SIG-M5 treated with dmso at 0.1 percent for 504 hours (cell line): ENCODE results near the gene SLC25A34.

Experiments used
- DNase-seq: peaks from one replicate; lab custom pipeline; 2025; ENCODE audit not compliant: unreplicated experiment; lab: John Stamatoyannopoulos, UW

Gene SLC25A34

GRCh38 chr1:15770313-15770962 is 34.4 kb downstream of the SLC25A34 start:
- DNase-seq = no peak

GRCh38 chr1:15771836-15772515 is 35.9 kb downstream of the SLC25A34 start:
- DNase-seq = no peak

GRCh38 chr1:15775706-15776105 is 39.6 kb downstream of the SLC25A34 start:
- no peak for DNase-seq

GRCh38 chr1:15777909-15778707 is 42.0 kb downstream of the SLC25A34 start:
- no peak for DNase-seq

GRCh38 chr1:15785683-15786082 is 49.6 kb downstream of the SLC25A34 start:
- no peak for DNase-seq

GRCh38 chr1:15786581-15786980 is 50.5 kb downstream of the SLC25A34 start:
- DNase-seq = no peak

GRCh38 chr1:15788624-15789301 is 52.7 kb downstream of the SLC25A34 start:
- peak; percentile 63 for DNase-seq
